CD4-positive, alpha-beta T cell (primary cell): ENCODE data around the gene TAS2R31. TPM values are rescaled to one million over a fixed set of nuclear protein-coding genes. Genes with fewer than 3 reads are reported as not detected.
"Not testable (repeated sequence)": the region's sequence is repeated elsewhere in the genome, so short reads cannot be mapped to it uniquely, and the experiment has no call there.

Experiments
- ATAC-seq: fragments of 200-7000 bp; cut with Tn5 transposase; one replicate; pipeline ENCODE4 v1.10.0; 2022; ENCODE audit warnings: mild to moderate bottlenecking; ENCODE audit not compliant: poor library complexity
- CTCF ChIA-PET: fragments of 350-600 bp; sonication (Branson Sonifier 250); formaldehyde crosslinking; loops from one replicate; lab custom pipeline; 2021; ENCODE audit warnings: antibody characterized with exemption, inconsistent platforms; lab: Charles Lee
- POLR2A ChIA-PET: fragments of 350-600 bp; sonication (Branson Sonifier 250); formaldehyde crosslinking; loops from one replicate; lab custom pipeline; 2021; ENCODE audit warnings: antibody characterized with exemption, inconsistent platforms; lab: Charles Lee
- DNase-seq, 14 experiments: peaks; one replicate each; pipeline ENCODE4 v3.0.0-alpha.2; 2013 to 2020; ENCODE audit warnings: mixed read lengths in 2 of 14
- H3K27ac ChIP-seq, 2 donors: one replicate each; pipeline versions ENCODE4 v1.5.1 to v1.7.0; 2013; ENCODE audit warnings: low read length in 2 of 2, low read depth in 1 of 2, mild to moderate bottlenecking in 1 of 2
- H3K27me3 ChIP-seq, 2 experiments: 1 replicate in 1 of 2; 2 replicates in 1 of 2; pipeline versions ENCODE4 v1.6.1 to v1.7.0; 2013; ENCODE audit warnings: low read length in 2 of 2, control low read depth in 1 of 2, mild to moderate bottlenecking in 1 of 2, moderate library complexity in 1 of 2; ENCODE audit not compliant: insufficient read depth in 2 of 2, control insufficient read depth in 1 of 2
- H3K36me3 ChIP-seq: one replicate; pipeline ENCODE4 v1.6.1; 2013; ENCODE audit warnings: low read length, control low read depth; ENCODE audit not compliant: insufficient read depth
- H3K4me1 ChIP-seq: one replicate; pipeline ENCODE4 v1.6.1; 2013; ENCODE audit warnings: low read length, control low read depth; ENCODE audit not compliant: insufficient read depth
- H3K4me3 ChIP-seq: one replicate; pipeline ENCODE4 v1.5.1; 2013; ENCODE audit warnings: mild to moderate bottlenecking, low read length, moderate library complexity
- H3K9me3 ChIP-seq, 2 experiments: 1 replicate in 1 of 2; 2 replicates in 1 of 2; pipeline versions ENCODE4 v1.6.1 to v1.7.0; 2013; ENCODE audit warnings: low read length in 2 of 2, mild to moderate bottlenecking in 2 of 2, control low read depth in 1 of 2, moderate library complexity in 1 of 2; ENCODE audit not compliant: control insufficient read depth in 1 of 2, insufficient read depth in 1 of 2
- H3K27ac Mint-ChIP-seq: one replicate; pipeline ENCODE4 v1.8.0; 2020; ENCODE audit warnings: mixed read lengths
- H3K27me3 Mint-ChIP-seq: one replicate; pipeline ENCODE4 v1.8.0; 2021; ENCODE audit warnings: mixed read lengths
- H3K36me3 Mint-ChIP-seq: one replicate; pipeline ENCODE4 v1.8.0; 2021; ENCODE audit warnings: low read depth, mixed read lengths
- H3K4me1 Mint-ChIP-seq: one replicate; pipeline ENCODE4 v1.8.0; 2021; ENCODE audit warnings: low read depth, mixed read lengths
- H3K4me3 Mint-ChIP-seq: one replicate; pipeline ENCODE4 v1.8.0; 2020; ENCODE audit warnings: mild to moderate bottlenecking, mixed read lengths
- H3K9me3 Mint-ChIP-seq: one replicate; pipeline ENCODE4 v1.8.0; 2020; ENCODE audit warnings: mixed read lengths
- CTCF ChIP-seq: fragments of 200-600 bp; IDR thresholded peaks from one replicate; pipeline ENCODE4 v1.8.0; 2022; ENCODE audit warnings: antibody characterized with exemption, mild to moderate bottlenecking
- intact Hi-C, 2 experiments: fragments of 100-400 bp; cut with DNase I in 1 of 2; cut with micrococcal nuclease in 1 of 2; formaldehyde crosslinking; loops; one replicate each; pipeline versions ENCODE4 v1.15.1 to v1.9.0; 2023 to 2025; cut with DNase I, micrococcal nuclease
- total RNA-seq, 174 experiments: library from RNA in 2 of 174; stranded (reverse) in 2 of 174; gene quantifications; one replicate each; pipeline ENCODE4 v1.2.3 and lab custom pipeline; 2021 to 2026

TAS2R31 gene
- total RNA-seq, 2 experiments from 2014 or later = 1.7 to 1.9 TPM

GRCh38 chr12:11055306-11055705 is 24.1 kb upstream of the TAS2R31 start:
- DNase-seq (no peak), ATAC-seq (no peak)
- Mint-ChIP-seq H3K4me3 (no peak overlapping the region), H3K9me3 (peaks cover 3% of the 10 kb centered on the region), H3K27ac (no peak overlapping the region), H3K27me3 (no peaks in the 10 kb centered on the region), H3K4me1 (peaks cover 7% of the 10 kb centered on the region), H3K36me3 (peaks cover 53% of the 10 kb centered on the region)
- ChIA-PET CTCF (interaction anchor here (0.6 kb wide), 1 partner anchor 11 kb away, joined by 3 read pairs; no protein-coding TSS in a partner anchor), POLR2A (no interaction called here)
- Histone ChIP-seq H3K4me1 (no peaks in the 10 kb centered on the region), H3K27ac (no peak overlapping the region), H3K9me3 (peaks cover 3 to 16% of the 10 kb centered on the region in 2 experiments), H3K4me3 (no peak overlapping the region), H3K36me3 (peaks cover 6% of the 10 kb centered on the region), H3K27me3 (no peaks in the 10 kb centered on the region)
- TF ChIP-seq CTCF = no peak
- intact Hi-C loops = no loop called here

DNA sequence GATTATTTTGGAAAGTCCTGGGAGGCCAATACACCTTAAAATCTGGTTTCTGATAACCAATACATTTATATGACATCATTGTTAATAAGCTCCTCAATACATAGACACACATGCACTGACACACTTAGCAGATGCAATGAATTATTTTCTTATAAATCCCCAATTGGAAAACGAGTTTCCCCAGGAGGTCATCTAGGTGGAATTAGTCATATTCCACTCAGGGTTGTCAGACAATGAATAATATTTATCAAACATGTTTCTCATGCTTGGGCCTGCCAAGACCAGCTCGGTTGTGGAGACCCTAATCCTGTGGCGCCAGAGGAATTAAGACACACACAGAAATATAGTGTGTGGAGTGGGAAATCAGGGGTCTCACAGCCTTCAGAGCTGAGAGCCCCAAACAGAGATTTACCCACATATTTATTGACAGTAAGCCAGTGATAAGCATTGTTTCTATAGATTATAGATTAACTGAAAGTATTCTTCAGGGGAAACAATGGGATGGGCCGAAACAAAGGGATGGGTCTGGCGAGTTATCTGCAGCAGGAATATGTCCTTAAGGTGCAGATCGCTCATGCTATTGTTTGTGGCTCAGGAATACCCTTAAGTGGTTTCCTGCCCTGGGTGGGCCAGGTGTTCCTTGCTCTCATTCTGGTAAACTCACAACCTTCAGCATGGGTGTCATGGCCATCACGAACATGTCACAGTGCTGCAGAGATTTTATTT is 18.8 kb upstream of the TAS2R31 start:
- H3K9me3 Mint-ChIP-seq, CTCF ChIA-PET, H3K27me3 ChIP-seq, DNase-seq, H3K27me3 Mint-ChIP-seq, H3K4me1 ChIP-seq, H3K27ac Mint-ChIP-seq, intact Hi-C loops, H3K4me3 ChIP-seq, H3K4me3 Mint-ChIP-seq, H3K27ac ChIP-seq, ATAC-seq: not testable (repeated sequence)
- Mint-ChIP-seq H3K36me3 (peaks cover 77% of the 10 kb centered on the region), H3K4me1 (peaks cover 14% of the 10 kb centered on the region)
- Histone ChIP-seq H3K9me3 (peaks cover 3 to 22% of the 10 kb centered on the region in 2 experiments), H3K36me3 (peaks cover 13% of the 10 kb centered on the region)
- POLR2A ChIA-PET = interaction anchor here (0.7 kb wide), 1 partner anchor 621 kb away, joined by 4 read pairs; no protein-coding TSS in a partner anchor

GRCh38 chr12:11041366-11041765 is 10.2 kb upstream of the TAS2R31 start:
- H3K4me1 ChIP-seq, H3K4me3 ChIP-seq, H3K9me3 ChIP-seq, H3K27ac Mint-ChIP-seq, H3K27me3 ChIP-seq, H3K27me3 Mint-ChIP-seq, DNase-seq, ATAC-seq, H3K27ac ChIP-seq, H3K9me3 Mint-ChIP-seq, H3K36me3 ChIP-seq, POLR2A ChIA-PET, H3K4me3 Mint-ChIP-seq, intact Hi-C loops, CTCF ChIA-PET: not testable (repeated sequence)
- H3K4me1 Mint-ChIP-seq = peaks cover 36% of the 10 kb centered on the region
- peaks cover 82% of the 10 kb centered on the region for H3K36me3 Mint-ChIP-seq

DNA sequence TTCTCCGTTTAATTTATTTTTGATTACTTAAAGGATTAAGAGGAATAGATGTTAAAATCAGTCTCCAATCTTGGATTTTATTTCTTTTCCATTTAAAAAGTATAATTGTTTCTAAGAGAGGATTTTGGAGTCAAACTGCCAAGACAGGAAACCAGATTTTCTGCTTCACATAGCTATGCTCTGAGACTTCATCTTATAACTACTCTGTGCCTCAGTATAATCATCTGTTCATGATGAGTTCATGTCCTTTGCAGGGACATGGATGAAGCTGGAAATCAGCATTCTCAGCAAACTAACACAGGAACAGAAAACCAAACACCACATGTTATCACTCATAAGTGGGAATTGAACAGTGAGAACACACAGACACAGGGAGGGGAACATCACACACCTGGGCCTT is 9.0 kb upstream of the TAS2R31 start:
- Mint-ChIP-seq H3K27me3 (no peaks in the 10 kb centered on the region), H3K36me3 (peaks cover 78% of the 10 kb centered on the region), H3K4me3 (no peak overlapping the region), H3K9me3 (peaks cover 3% of the 10 kb centered on the region), H3K27ac (no peak overlapping the region), H3K4me1 (peaks cover 36% of the 10 kb centered on the region)
- ChIA-PET CTCF (no interaction called here), POLR2A (no interaction called here)
- Histone ChIP-seq H3K36me3 (no peaks in the 10 kb centered on the region), H3K4me3 (no peak overlapping the region), H3K9me3 (no peaks in the 10 kb centered on the region), H3K27ac (no peak overlapping the region), H3K4me1 (no peaks in the 10 kb centered on the region), H3K27me3 (no peaks in the 10 kb centered on the region)
- no peak for ATAC-seq
- no peak for TF ChIP-seq CTCF
- no peak for DNase-seq
- intact Hi-C loops = no loop called here
